ENCODE data around the gene ANO10.

DNA sequence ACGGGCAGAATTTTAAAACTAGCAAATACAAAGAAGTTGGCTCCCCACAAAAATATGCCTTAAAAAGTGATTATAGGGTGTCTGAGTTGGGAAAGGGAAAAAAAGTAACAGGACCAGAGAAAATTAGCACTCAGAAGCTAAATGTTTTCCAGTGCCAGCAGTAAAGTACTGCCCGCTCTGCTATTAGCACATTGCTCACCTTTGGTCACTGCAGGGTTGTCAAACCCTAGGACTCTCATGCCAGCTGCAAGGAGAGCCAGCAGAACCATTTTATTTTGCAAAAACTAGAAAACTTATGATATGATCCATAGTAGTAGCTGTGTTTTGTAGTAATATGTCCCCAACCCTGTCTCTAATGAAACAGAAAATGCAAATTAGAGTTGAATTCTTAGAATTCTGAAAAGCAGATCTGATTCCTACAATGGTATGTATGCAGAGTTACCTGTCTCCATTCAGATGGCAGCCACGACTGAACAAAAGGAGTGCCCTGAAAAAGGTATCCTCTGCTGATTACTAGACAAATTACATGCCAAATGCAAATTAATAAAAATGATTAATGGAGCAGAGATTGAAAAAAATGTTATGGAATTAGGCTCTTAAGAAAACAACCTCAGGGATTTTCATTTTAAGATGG is 185.2 kb downstream of the ANO10 start:
- TF ChIP-seq CTCF (IDR thresholded peaks at IDR 0.05) (no peak), TCF7L2 (IDR thresholded peaks at IDR 0.05; ENCODE audit: low read depth, low read length) (no peak), POLR2AphosphoS5 (IDR thresholded peaks at IDR 0.05; ENCODE audit: low read depth, low read length) (no peak), SIN3A (IDR thresholded peaks at IDR 0.05; ENCODE audit: borderline replicate concordance, insufficient read depth, low read depth, low read length) (no peak)
- TF ChIP-seq, protein P1, sequence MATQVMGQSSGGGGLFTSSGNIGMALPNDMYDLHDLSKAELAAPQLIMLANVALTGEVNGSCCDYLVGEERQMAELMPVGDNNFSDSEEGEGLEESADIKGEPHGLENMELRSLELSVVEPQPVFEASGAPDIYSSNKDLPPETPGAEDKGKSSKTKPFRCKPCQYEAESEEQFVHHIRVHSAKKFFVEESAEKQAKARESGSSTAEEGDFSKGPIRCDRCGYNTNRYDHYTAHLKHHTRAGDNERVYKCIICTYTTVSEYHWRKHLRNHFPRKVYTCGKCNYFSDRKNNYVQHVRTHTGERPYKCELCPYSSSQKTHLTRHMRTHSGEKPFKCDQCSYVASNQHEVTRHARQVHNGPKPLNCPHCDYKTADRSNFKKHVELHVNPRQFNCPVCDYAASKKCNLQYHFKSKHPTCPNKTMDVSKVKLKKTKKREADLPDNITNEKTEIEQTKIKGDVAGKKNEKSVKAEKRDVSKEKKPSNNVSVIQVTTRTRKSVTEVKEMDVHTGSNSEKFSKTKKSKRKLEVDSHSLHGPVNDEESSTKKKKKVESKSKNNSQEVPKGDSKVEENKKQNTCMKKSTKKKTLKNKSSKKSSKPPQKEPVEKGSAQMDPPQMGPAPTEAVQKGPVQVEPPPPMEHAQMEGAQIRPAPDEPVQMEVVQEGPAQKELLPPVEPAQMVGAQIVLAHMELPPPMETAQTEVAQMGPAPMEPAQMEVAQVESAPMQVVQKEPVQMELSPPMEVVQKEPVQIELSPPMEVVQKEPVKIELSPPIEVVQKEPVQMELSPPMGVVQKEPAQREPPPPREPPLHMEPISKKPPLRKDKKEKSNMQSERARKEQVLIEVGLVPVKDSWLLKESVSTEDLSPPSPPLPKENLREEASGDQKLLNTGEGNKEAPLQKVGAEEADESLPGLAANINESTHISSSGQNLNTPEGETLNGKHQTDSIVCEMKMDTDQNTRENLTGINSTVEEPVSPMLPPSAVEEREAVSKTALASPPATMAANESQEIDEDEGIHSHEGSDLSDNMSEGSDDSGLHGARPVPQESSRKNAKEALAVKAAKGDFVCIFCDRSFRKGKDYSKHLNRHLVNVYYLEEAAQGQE (IDR thresholded peaks at IDR 0.05; ENCODE audit: insufficient read depth in 1 of 2, low read depth in 2 of 2, low read length in 1 of 2), result no peak

Data from Panc1 (cell line).